ENCODE results near the gene PAFAH1B1. TPM values are rescaled to one million over a fixed set of nuclear protein-coding genes. Genes with fewer than 3 reads are reported as not detected.
A peak's percentile ranks its signal among the peaks of the same experiment; 100 is the strongest.
"Not testable (repeated sequence)": the region's sequence is repeated elsewhere in the genome, so short reads cannot be mapped to it uniquely, and the experiment has no call there.

Gene PAFAH1B1
- total RNA-seq, 2 donors from 2014 or later = 39.7 to 60.3 TPM

GRCh38 chr17:2563543-2563942 is 29.9 kb upstream of the PAFAH1B1 start:
- Histone ChIP-seq H3K27me3 (no peaks in the 10 kb centered on the region), H3K36me3 (replicated peaks in 1 of 2; ENCODE audit: insufficient read depth in 1 of 2, low read depth in 2 of 2) (no peaks in the 10 kb centered on the region), H3K27ac (no peak overlapping the region), H3K9me3 (no peaks in the 10 kb centered on the region), H3K4me1 (no peaks in the 10 kb centered on the region), H3K4me3 (no peak overlapping the region)
- ATAC-seq = no peak
- 82 to 87% methylated on average over 6 of the region's 6 CpGs for WGBS, 2 donors
- no peak for TF ChIP-seq POLR2A (IDR thresholded peaks at IDR 0.05)
- no peak for TF ChIP-seq CTCF (IDR thresholded peaks at IDR 0.05)
- intact Hi-C loops (cut with DNase I) = no loop called here
- DNase-seq = no peak

- 53 to 63% methylated on average over 2 to 5 of the region's 5 CpGs for WGBS, 2 donors
- Histone ChIP-seq H3K4me3 (no peak overlapping the region), H3K4me1 (no peaks in the 10 kb centered on the region), H3K27me3 (no peaks in the 10 kb centered on the region), H3K27ac (peak overlapping the region in 3 of 4 donors; percentile 58 to 65 (median 58)), H3K9me3 (no peaks in the 10 kb centered on the region), H3K36me3 (replicated peaks in 1 of 2; ENCODE audit: insufficient read depth in 1 of 2, low read depth in 2 of 2) (no peaks in the 10 kb centered on the region)
- DNase-seq = peak; percentile 8 to 35 (median 16)
- TF ChIP-seq CTCF (IDR thresholded peaks at IDR 0.05) (no peak), POLR2A (IDR thresholded peaks at IDR 0.05) (no peak)
- ATAC-seq = peak; percentile 79
- intact Hi-C loops (cut with DNase I) = no loop called here
Observed at GRCh38 chr17:2564877-2565276, 28.6 kb upstream of the PAFAH1B1 start.

GRCh38 chr17:2566056-2566455 is 27.4 kb upstream of the PAFAH1B1 start:
- Histone ChIP-seq H3K27me3 (no peaks in the 10 kb centered on the region), H3K4me3 (no peak overlapping the region), H3K9me3 (no peaks in the 10 kb centered on the region), H3K36me3 (replicated peaks in 1 of 2; ENCODE audit: insufficient read depth in 1 of 2, low read depth in 2 of 2) (no peaks in the 10 kb centered on the region), H3K4me1 (no peaks in the 10 kb centered on the region), H3K27ac (no peak overlapping the region)
- WGBS, 2 donors = 80 to 91% methylated on average over 3 of the region's 3 CpGs
- TF ChIP-seq CTCF (IDR thresholded peaks at IDR 0.05) (no peak), POLR2A (IDR thresholded peaks at IDR 0.05) (no peak)
- intact Hi-C loops (cut with DNase I) = no loop called here
- ATAC-seq (no peak), DNase-seq (no peak)

- WGBS, 2 donors = 31 to 36% methylated on average over 4 of the region's 4 CpGs
- H3K4me1 ChIP-seq = peaks cover 5% of the 10 kb centered on the region
- ATAC-seq = no peak
- TF ChIP-seq CTCF (IDR thresholded peaks at IDR 0.05) (no peak), POLR2A (IDR thresholded peaks at IDR 0.05) (no peak)
- H3K27ac ChIP-seq = no peak overlapping the region
- intact Hi-C loops (cut with DNase I) = no loop called here
- H3K9me3 ChIP-seq = no peaks in the 10 kb centered on the region
- H3K36me3 ChIP-seq (replicated peaks in 1 of 2; ENCODE audit: insufficient read depth in 1 of 2, low read depth in 2 of 2) = no peaks in the 10 kb centered on the region
- no peak overlapping the region for H3K4me3 ChIP-seq
- DNase-seq = no peak
- no peaks in the 10 kb centered on the region for H3K27me3 ChIP-seq
Observed at GRCh38 chr17:2571523-2572303, 21.7 kb upstream of the PAFAH1B1 start.

GRCh38 chr17:2572304-2572609 is 21.2 kb upstream of the PAFAH1B1 start:
- ATAC-seq; intact Hi-C loops (cut with DNase I); H3K4me1 ChIP-seq; H3K9me3 ChIP-seq; H3K36me3 ChIP-seq (replicated peaks in 1 of 2; ENCODE audit: insufficient read depth in 1 of 2, low read depth in 2 of 2); DNase-seq; H3K4me3 ChIP-seq; H3K27me3 ChIP-seq; H3K27ac ChIP-seq: not testable (repeated sequence)
- WGBS, 2 donors = 78 to 79% methylated on average over 7 of the region's 7 CpGs
